GM18861 (cell line): ENCODE results near the gene GRP.

Source experiments
- ATAC-seq: cut with Tn5 transposase; IDR thresholded peaks from one replicate; pipeline ENCODE4 v1.9.1; 2021; ENCODE audit not compliant: unreplicated experiment

The GRP gene

GRCh38 chr18:59219672-59220163 is at the start of gene GRP:
TSS of gene GRP (plus strand) at chr18:59220158. CDS start at chr18:59220266, 108 bp downstream.
- no peak for ATAC-seq

GRCh38 chr18:59172664-59173249 is 47.2 kb upstream of the GRP start:
- ATAC-seq: no peak

GRCh38 chr18:59177485-59177884 is 42.5 kb upstream of the GRP start:
- ATAC-seq: no peak

GRCh38 chr18:59180150-59180845 is 39.7 kb upstream of the GRP start:
- ATAC-seq: no peak

- ATAC-seq: no peak
Measured at GRCh38 chr18:59182673-59183072, 37.3 kb upstream of the GRP start.

GRCh38 chr18:59189008-59189407 is 30.9 kb upstream of the GRP start:
- ATAC-seq: no peak

- no peak for ATAC-seq
Measured at GRCh38 chr18:59189746-59190145, 30.2 kb upstream of the GRP start.

- no peak for ATAC-seq
Measured at GRCh38 chr18:59196161-59196725, 23.7 kb upstream of the GRP start.

- no peak for ATAC-seq
Measured at GRCh38 chr18:59197636-59198035, 22.3 kb upstream of the GRP start.

- ATAC-seq: no peak
Measured at GRCh38 chr18:59198215-59198614, 21.7 kb upstream of the GRP start.

GRCh38 chr18:59200787-59201186 is 19.2 kb upstream of the GRP start:
- no peak for ATAC-seq

- no peak for ATAC-seq
Measured at GRCh38 chr18:59202258-59202820, 17.6 kb upstream of the GRP start.

- ATAC-seq: no peak
Measured at GRCh38 chr18:59207506-59207905, 12.5 kb upstream of the GRP start.

- ATAC-seq: no peak
Measured at GRCh38 chr18:59208602-59209125, 11.3 kb upstream of the GRP start.

- no peak for ATAC-seq
Measured at GRCh38 chr18:59210299-59210698, 9.7 kb upstream of the GRP start.

GRCh38 chr18:59211629-59212028 is 8.3 kb upstream of the GRP start:
- no peak for ATAC-seq

- ATAC-seq: no peak
Measured at GRCh38 chr18:59218018-59218417, 1.9 kb upstream of the GRP start.

GRCh38 chr18:59220164-59220783 is 316 bp downstream of the GRP start:
- no peak for ATAC-seq

- ATAC-seq: no peak
Measured at GRCh38 chr18:59220784-59221765, 1.1 kb downstream of the GRP start.

GRCh38 chr18:59222341-59222740 is 2.4 kb downstream of the GRP start:
- ATAC-seq: no peak
